Cortex of kidney (tissue), 1 donor: ENCODE data around the gene DRC7.
"Not testable (repeated sequence)": the region's sequence is repeated elsewhere in the genome, so short reads cannot be mapped to it uniquely, and the experiment has no call there.

ENCODE experiments used
- DNase-seq: peaks from one replicate; lab custom pipeline; 2025; lab: John Stamatoyannopoulos, UW

Gene DRC7

DNA sequence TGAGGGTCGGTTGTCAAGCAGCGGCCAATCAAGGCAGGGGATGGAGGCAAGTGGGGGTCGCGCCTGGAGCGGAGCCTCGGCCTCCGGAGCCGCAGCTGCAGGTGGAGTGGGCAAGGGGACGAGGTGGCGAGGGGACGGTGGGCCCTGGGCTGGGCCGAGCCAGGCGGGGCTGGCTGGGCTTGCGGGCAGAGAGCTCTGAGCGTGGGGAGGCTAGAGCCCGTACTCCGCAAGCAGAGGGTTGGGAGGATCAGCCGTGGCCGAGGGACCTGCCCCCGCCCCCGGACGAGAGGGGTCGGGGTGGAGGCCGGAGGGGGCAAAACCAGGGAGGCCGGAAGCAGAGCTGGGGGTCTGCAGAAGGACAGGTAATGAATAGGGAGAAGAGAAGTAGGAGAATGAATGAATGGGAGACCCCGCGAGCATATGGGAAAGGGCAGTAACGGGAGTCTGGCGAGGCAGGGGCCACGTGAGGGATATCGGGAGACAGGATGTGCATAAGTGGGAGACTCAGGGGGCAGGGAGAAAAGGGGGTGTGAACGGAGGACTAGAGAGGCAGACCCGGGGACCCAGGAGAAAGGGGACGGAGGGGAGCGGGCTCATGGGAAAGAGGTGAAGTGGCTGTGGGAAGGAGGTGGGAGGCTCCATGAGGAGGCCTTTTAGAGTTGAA lies 41.3 kb downstream of the DRC7 start, which contains the start of gene KATNB1:
Gene KATNB1 (plus strand): TSS at position 16 of the 664 bp plus-strand sequence. CDS start 1,474 bp downstream, outside the sequence.
- no peak for DNase-seq

DNA sequence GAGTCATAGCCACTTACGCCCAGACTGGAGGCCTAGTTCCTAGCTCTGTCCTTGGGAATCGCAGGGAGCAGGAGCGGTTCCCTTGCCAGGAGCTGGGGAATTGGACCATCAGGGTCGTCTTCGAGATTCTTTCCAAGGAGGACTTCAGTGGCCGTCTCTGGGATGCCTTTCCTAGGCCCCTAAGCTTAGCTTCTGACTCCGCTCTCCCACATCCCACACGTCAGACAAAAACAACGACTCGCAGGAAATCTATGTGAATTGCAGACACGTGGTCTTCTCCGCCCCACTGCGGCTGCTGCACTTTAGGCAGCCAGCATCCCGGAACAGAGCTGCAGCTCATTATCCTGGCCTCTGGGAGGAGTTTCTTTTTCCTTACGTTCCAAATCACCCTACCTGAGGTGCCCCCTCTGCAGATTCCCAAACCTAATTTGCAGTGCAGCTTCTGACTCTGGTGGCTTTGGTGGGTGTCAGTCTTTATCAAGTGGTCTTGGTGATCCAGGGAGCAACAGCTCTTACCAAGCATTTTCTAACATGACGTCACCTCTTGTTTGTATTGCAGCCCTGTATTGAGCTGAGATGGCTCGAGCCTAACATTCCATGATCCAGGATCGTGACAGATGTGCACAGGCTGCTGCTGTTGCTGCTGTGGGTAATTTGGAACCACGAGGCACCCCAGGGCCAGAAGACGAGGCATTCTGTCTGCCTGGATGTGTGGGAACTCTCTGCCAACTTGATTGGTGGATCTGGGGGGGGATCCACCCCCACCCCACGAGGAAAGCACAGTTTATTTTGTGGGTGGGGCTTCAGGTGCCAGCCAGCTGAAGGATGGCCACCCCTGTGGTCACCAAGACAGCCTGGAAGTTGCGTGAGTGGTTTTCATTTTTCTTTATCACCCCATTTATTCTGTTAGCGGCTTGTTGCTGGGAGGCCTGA lies 42.1 kb downstream of the DRC7 start:
- DNase-seq, result no peak

DNA sequence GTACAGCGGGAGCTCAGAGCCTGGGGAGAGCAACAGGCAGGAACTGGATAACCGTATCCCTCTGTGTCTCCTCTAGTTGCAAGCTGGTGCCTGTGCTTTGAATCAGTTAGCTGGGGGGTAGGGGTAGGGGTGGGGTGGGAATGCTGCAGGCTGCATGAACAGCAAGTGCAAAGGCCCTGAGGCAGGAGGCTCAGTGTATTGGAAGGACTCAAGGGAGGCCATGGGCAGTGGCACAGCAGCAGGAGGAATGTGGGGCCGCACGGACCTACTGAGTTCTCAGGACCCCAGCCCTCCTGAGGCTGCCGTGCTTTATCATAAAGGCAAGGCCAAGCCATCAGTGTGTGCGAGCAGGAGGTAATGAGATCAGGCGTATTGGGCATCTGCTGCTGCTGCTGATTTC lies 44.2 kb downstream of the DRC7 start:
- DNase-seq, result no peak

DNA sequence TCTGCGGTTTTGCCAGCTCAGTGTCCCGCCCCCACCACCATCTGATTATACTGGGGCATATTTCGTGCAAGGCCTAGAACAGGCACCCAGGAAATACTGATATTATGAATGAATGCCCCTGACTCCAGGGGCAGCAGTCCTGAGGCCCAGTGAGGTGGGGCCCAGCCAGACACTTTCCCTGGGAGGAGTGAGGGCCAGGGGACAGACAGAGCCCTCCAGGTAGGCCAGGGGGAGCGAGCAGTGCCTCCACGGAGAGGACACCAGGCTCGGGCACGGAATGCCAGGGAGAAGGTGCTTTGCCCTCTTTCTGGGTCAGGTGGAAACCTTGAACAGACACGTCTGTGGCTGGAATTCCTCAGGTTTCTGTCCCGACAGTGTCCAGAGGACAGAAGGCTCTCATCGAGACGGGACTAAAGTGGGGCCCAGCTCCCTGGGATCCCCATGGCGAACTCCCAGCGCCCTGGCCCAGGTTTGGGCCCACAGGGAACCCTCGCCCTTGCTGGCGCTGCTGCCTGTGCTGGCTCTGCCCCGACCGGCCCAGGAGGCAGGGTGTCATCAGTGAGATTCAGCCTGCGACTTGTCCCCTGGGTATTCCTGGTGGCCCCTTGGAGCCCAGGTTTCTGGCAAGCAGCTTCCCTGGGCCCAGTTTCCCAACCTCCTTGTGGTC lies 45.3 kb downstream of the DRC7 start:
- DNase-seq, result no peak

DNA sequence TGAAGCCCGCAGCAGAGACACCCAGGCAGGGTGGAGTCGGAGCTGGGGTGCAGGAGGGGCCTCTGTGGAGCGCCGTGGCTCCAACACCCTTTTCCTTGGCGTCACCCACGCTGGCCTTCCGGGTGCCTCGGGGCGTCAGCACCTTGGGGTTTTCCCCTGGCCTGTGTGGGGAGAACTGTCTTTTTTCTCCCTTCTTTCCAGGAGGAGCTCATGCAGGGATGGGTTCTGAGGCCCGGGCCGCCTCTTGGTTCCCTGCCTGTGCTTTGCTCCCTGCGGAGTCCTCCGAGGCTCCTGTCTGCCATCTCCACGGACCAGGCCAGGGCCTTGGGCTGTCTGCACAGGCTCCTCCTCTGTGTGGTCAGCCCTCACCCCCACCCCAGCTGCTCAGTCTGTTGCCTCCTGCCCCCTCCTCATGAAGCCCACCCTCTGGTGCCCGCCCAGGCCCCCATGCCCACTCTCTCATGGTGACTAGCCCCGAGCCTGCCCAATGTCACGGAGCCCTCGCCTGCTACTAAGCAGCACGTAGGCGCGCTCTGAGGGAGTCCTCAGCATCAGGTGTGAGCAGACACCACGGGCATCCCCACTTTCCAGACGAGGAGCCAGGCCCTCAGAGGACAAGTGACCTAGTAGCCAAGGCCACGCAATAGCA lies 45.9 kb downstream of the DRC7 start:
- DNase-seq, result no peak

DNA sequence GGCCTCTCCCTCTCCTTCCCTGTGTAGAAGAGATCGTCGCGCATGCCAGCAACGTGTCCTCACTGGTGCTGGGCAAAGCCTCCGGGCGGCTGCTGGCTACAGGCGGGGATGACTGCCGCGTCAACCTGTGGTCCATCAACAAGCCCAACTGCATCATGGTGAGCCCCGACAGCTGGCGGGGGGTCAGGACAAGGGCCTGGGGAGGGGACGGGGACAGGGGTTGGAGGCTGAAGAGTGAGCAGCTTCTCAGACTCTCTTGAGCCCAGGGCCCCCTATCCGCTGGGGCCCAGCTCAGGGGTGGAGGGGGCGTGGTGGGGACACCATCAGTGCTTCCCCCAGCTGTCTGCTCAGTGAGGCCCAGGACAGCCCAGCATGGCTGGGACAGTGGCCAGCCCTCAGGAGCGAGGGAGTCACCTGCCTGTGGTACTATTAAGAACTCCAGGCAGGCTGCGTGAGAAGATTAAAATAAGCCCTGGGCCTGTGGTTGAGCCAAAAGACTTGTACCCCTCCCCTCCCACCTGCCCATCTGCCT lies 47.1 kb downstream of the DRC7 start:
- no peak for DNase-seq

DNA sequence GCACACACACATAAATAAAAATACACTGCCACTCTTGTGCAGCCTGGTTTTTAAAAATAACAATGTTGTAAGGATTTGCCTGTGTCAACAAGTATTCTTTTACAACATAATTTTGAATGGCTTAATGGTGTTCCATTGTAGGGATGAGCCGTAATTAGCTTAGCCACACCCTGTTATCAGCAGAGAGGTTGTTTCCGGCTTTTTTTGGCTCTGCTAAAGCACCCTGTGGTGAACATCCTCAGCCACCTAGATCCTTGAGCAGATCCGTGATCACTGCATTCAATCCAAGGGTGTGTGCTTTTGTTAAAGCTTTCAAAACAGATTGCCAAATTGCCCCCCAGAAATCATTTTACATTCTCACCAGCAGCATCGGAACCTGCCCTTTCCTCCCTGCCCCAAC lies 47.9 kb downstream of the DRC7 start:
- no peak for DNase-seq

DNA sequence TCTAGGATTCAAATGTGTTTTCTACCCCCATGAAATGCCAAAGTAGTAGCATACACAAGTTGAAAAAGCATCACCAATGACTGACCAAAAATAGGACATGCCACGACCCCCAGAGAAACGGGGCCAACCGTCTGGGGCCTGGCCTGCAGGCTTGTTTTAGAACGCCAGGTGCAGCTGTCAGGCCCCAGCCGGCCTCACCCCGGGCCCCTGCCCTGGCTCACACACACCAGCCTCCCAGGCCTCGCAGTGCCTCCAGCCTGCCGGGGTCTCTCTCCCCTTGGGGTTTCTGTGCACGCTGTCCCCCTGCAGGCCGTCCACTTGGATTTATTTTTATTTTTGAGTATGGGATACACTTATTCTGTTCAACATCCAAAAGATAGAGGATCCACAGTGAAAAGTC lies 48.9 kb downstream of the DRC7 start:
- no peak for DNase-seq

DNA sequence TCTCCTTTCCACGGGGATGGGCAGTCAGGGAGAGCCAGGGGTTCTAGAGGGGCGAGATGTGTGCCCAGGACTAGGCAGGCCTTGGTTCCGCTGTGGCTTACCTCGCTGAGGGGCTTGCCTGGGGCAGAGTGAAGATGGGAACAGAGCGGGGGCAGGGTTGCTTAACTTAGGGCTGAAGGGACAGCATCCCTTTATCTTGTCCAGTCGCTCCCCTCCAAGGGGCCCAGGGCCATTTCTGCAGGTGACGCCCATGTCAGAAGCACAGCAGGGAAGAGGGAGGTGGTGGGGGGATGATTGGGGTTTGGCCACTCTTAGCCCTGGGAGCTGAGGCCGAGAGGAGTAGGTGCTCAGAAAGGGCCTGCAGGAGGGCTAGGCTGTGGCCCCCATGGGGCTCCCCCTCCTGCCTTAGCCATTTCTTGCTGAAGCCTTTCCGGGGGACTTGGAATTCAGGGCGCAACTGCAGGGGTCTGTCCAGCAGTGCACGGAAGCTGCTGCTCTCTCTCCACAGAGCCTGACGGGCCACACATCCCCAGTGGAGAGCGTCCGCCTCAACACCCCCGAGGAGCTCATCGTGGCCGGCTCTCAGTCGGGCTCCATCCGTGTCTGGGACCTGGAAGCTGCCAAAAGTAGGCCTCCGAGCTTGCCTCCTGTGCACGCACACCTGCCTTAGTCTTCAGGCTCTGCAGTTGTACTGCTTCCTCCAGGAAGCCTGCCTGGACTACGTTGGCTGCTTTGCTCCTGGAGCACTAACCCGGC lies 49.5 kb downstream of the DRC7 start:
- no peak for DNase-seq

DNA sequence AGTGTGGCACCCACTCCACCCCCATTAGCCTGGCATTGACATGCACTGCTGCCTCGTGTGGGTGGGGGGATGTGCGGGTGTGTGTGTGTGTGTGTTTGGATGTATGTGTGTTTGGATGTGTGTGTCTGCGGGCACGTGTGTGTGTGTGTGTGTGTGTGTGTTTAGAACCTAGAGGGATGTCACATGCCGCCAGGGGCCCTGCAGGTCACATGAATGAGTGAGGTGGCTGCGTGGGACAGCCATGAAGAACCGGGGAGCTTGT lies 50.0 kb downstream of the DRC7 start:
- DNase-seq, result no peak

DNA sequence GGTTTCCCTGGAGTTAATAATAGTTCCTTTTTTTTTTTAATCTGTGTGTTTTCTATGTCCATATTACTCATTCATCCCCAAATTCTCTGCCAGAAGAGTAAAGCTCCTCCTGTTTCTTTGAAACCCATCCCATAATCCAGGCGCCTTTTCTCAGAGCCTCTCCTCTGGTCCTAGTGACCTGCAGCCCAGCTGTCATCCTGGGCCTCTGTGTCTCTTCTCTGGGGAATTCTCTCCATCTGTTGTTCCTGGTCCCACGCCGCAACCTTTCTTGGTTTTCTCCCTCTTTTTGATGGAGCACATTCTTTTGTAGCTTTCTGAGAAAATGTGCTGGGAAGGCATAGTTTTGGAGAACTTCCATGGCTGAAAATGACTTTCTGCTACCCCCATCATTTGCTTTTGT lies 51.2 kb downstream of the DRC7 start:
- DNase-seq, result no peak

DNA sequence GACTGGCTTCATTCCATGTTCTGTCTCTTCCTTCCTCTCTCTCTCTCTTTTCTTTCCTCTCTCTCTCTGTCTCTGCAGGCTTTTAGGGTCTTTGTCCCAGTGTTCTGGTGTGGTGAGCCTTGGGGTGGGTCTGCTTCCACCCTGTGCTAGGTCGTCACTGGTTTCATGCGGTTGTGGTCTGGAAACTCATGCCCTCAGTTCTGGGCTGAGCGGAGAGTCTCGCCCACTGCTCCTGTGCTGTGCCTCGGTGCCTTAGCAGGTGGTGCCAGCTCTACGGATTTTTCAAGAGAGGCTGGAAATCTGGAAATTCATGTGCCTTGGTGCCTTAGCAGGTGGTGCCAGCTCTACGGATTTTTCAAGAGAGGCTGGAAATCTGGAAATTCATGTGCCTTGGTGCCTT lies 51.7 kb downstream of the DRC7 start:
- not testable (repeated sequence) for DNase-seq

DNA sequence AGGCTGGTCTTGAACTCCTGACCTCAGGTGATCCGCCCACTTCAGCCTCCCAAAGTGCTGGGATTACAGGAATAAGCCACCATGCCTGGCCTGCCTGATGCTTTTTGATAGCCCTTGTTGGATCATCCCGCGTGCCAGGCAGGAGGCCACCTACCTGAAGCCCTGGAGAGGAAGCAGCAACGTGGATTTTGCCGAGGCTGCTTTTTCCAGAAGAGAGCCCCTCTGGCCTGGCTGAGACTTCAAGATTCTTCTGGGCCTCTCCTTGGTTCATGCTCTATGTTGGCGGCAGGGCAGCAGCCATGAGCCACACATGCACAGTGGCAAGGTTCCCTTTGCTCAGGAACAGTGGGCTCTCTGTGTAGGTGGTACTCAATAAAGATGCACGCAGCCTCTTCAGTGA lies 52.5 kb downstream of the DRC7 start:
- DNase-seq, result no peak

DNA sequence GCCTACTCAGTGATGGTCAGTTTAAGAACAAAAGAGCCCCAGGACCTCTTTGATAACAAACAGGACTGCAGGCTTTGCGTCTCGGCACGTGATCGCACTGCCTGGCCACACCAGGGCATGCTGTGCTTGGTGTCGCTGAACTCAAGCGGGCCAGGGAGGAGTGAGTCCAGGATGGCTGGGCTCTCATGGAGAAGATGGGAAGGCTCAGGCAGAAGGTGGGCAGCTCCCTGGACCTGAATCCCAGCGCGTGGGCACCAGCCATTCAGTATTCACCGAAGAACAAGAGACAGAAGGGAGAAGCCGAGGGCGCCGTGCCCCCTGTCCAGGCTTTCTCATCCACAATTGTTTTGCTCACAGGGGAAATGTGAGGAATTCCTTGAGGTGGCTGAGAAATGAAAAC lies 52.9 kb downstream of the DRC7 start:
- DNase-seq, result no peak

DNA sequence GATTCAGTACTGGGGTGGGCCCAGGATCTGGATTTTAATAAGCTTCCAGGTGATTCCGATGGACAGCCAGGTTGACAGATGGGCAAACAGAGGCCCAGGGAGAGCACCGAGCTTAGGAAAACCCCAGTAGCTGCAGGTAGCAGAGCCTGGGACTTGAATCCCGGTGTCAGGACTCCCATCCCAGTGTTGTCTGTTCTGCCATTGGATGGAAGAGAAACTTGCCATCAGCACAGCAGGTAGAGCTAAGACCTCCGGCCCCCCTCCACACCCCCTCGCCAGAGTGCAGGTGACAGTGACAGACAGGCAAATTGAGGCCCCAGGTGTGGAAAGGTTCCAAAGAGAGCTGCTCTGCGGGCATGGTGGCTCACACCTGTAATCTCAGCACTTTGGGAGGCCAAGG lies 53.4 kb downstream of the DRC7 start:
- no peak for DNase-seq

DNA sequence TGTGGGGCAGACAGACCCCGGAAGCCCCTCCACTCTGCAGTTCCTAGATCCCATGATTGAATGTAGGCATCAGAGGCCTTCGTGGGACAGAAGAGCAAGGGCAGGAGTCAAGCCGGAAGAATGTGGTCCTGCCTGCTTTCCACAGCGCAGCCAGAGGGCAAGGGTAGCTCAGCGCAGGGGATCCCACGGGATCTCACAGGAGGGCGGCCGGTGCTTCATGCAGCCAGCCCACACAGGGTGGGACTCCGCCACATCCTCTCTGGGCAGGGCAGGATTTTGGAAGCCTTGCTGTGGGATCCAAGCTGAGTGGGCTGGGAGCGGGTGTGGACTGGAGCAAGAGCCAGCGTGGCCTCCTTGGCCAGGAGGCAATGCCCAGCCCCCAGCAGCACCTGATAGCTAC lies 54.0 kb downstream of the DRC7 start:
- DNase-seq, result no peak

DNA sequence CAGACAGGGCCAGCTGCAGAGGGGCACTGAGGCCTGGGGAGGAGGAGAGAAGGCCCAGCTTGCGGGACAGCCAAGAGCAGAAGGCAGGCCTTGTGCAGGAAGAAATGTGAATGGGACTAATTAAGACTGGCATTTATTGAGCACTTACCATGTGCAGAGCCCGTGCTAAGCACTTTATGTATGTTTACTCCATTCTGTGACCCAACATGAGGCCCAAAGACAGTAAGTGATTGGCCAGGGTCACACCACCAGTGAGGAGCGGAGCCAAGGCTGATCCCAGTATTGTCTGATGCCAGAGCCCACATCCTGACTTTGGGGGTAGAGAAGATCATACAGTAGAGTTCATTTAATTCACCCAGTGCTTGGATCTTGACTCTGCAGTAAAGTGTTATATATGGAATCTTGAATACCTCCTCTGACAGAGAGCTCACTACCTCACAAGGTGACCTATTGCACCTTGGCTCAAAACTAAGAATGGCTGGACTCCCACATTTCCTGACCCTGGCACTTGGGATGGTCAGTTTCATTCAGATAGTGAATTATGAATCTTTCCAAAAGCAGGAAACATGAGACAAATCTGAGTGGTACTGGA lies 54.6 kb downstream of the DRC7 start:
- no peak for DNase-seq

DNA sequence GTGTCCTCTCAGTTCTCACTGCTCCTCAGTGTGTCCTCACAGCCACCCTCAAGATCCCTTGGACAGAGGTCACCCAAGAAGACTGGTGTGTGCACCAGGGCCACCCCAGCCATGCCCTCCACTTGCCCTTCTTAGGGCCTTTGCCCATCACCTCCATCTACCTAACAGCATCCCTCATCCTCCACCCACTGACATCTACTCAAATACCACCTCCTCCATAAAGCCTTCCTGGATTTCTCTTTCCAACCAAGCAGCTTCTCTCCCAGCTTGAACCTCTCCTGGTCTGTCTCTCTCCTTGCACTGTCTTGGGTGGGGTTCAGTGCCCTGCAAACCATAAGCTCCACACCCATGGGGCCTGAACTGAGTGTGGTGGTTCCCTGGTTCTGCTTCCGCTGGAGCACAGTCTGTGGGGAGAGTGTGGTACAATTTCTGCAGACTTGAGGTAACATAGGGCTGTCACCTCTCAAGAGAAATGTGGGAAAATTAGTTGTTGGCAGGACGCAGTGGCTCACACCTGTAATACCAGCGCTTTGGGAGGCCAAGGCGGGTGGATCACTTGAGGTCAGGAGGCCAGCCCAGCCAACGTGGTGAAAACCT lies 55.3 kb downstream of the DRC7 start:
- no peak for DNase-seq

DNA sequence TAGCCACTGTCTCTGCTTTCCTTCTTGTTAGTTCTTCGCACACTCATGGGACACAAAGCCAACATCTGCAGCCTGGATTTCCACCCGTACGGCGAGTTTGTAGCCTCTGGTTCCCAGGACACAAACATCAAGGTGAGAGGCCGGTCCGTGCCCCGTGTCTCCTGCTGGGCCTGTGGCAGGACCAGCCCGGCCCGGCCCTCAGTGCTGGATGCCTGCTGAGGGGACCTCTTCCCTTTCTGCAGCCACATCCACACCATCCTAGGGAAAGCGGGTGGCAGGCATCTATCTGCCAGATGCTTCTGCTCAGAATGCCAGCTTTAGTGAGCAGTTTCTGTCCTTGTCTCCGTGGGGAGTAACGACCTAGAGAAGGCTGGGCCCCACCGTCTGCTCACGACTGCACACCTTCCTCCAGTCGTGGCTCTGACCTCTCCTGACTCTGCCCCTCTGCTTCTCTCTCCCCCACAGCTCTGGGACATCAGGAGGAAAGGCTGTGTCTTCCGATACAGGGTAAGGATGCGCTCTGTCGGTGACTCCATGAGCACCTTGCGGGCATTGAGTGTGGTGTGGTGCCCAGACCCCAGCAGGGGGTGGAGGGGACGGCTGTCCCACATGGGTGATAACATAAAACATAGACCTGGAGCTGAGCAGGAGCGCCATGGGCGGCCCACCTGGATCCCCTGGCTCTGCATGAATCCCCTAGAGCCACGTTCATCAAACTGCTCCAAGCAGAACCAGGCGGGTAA lies 56.4 kb downstream of the DRC7 start:
- DNase-seq, result no peak
